Astrocyte (in vitro differentiated cells and primary cell): ENCODE results near the gene METAP1. TPM values are rescaled to one million over a fixed set of nuclear protein-coding genes. Genes with fewer than 3 reads are reported as not detected.
A peak's percentile ranks its signal among the peaks of the same experiment; 100 is the strongest.
"Not testable (repeated sequence)": the region's sequence is repeated elsewhere in the genome, so short reads cannot be mapped to it uniquely, and the experiment has no call there.

Experiments
- DNase-seq: peaks from one replicate; pipeline ENCODE4 v3.0.0-alpha.2; 2010; ENCODE audit warnings: low read depth
- FAIRE-seq: peaks from 2 replicates; lab custom pipeline; 2011; peaks lifted over from hg19 to GRCh38; lab: Jason Lieb, UNC
- H2AFZ ChIP-seq: 2 replicates; pipeline ENCODE4 v1.6.0; 2012; ENCODE audit warnings: low read depth, low read length, inconsistent platforms
- H3K27ac ChIP-seq: 2 replicates; pipeline ENCODE4 v1.5.1; 2011; ENCODE audit warnings: low read depth, low read length, inconsistent platforms
- H3K27me3 ChIP-seq: 2 replicates; pipeline ENCODE4 v1.6.0; 2011; ENCODE audit warnings: low read length, inconsistent platforms; ENCODE audit not compliant: insufficient read depth
- H3K36me3 ChIP-seq: 2 replicates; pipeline ENCODE4 v1.5.1; 2011; ENCODE audit warnings: low read length, inconsistent platforms; ENCODE audit not compliant: insufficient read depth
- H3K4me1 ChIP-seq: 2 replicates; pipeline ENCODE4 v1.5.1; 2011; ENCODE audit warnings: low read length, inconsistent platforms; ENCODE audit not compliant: insufficient read depth
- H3K4me2 ChIP-seq: 2 replicates; pipeline ENCODE4 v1.6.0; 2012; ENCODE audit warnings: low read length, inconsistent platforms
- H3K4me3 ChIP-seq: 2 replicates; pipeline ENCODE4 v1.5.1; 2011; ENCODE audit warnings: low read depth, mild to moderate bottlenecking, low read length, inconsistent platforms; ENCODE audit not compliant: insufficient read depth
- H3K79me2 ChIP-seq: 2 replicates; pipeline ENCODE4 v1.6.0; 2012; ENCODE audit warnings: mild to moderate bottlenecking, low read length, inconsistent platforms; ENCODE audit not compliant: insufficient read depth
- H3K9ac ChIP-seq: 2 replicates; pipeline ENCODE4 v1.6.0; 2012; ENCODE audit warnings: mild to moderate bottlenecking, low read length, inconsistent platforms
- H3K9me3 ChIP-seq: 2 replicates; pipeline ENCODE4 v1.5.1; 2012; ENCODE audit warnings: low read depth, mild to moderate bottlenecking, low read length, inconsistent platforms; ENCODE audit not compliant: insufficient read depth
- H4K20me1 ChIP-seq: 2 replicates; pipeline ENCODE4 v1.6.0; 2012; ENCODE audit warnings: low read length, inconsistent platforms; ENCODE audit not compliant: insufficient read depth
- H3K27ac Mint-ChIP-seq: one replicate; pipeline ENCODE4 v1.8.0; 2021; ENCODE audit warnings: mild to moderate bottlenecking, mixed read lengths; ENCODE audit not compliant: unreplicated experiment
- H3K27me3 Mint-ChIP-seq: one replicate; pipeline ENCODE4 v1.8.0; 2021; ENCODE audit warnings: low read depth, mixed read lengths; ENCODE audit not compliant: unreplicated experiment
- H3K36me3 Mint-ChIP-seq: one replicate; pipeline ENCODE4 v1.8.0; 2021; ENCODE audit warnings: low read depth, mixed read lengths; ENCODE audit not compliant: unreplicated experiment
- H3K4me1 Mint-ChIP-seq: one replicate; pipeline ENCODE4 v1.8.0; 2021; ENCODE audit warnings: low read depth, mixed read lengths; ENCODE audit not compliant: unreplicated experiment
- H3K4me3 Mint-ChIP-seq: one replicate; pipeline ENCODE4 v1.8.0; 2021; ENCODE audit warnings: mild to moderate bottlenecking, moderate library complexity, mixed read lengths; ENCODE audit not compliant: unreplicated experiment
- H3K9me3 Mint-ChIP-seq: one replicate; pipeline ENCODE4 v1.8.0; 2021; ENCODE audit warnings: mild to moderate bottlenecking, mixed read lengths; ENCODE audit not compliant: unreplicated experiment
- EZH2 ChIP-seq: IDR thresholded peaks from 2 replicates; pipeline ENCODE4 v1.6.1; 2012; ENCODE audit warnings: mild to moderate bottlenecking, low read length, inconsistent platforms; ENCODE audit not compliant: insufficient read depth
- total RNA-seq: library from RNA; stranded (reverse); gene quantifications from 2 replicates; pipeline ENCODE4 v1.2.1, GENCODE V29; 2021
- TF ChIP-seq, protein P1 (sequence below): IDR thresholded peaks from 2 replicates; pipeline ENCODE4 v1.5.1; 2011; ENCODE audit warnings: low read depth, mild to moderate bottlenecking, inconsistent platforms, low read length, moderate library complexity; ENCODE audit not compliant: insufficient read depth

METAP1 gene
- total RNA-seq, 1 donor from 2014 or later, result 60.9 TPM

DNA sequence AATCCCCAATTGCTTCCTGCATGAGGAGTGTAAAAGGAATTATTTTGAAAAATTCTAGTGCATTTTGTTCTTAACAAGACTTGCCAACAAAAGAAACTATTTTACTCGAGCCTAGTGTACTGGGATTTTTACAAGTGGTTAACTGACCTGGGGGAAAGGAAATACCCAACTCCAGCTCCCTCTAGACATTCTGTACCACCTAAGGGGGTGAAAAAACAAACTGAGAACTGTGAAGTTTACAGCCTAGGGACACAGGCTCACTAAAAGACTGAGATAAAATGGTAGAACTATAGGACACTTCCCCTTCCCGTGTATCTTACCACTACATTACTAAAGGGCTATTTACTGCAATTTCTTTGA is 95.7 kb downstream of the METAP1 start:
- peaks cover 37% of the 10 kb centered on the region for H3K79me2 ChIP-seq
- peak overlapping the region; percentile 77 for H3K4me3 Mint-ChIP-seq
- no peaks in the 10 kb centered on the region for H3K9me3 ChIP-seq
- H3K36me3 ChIP-seq, result no peaks in the 10 kb centered on the region
- H3K27me3 ChIP-seq, result no peaks in the 10 kb centered on the region
- H3K27ac Mint-ChIP-seq, result no peak overlapping the region
- peak overlapping the region; percentile 100 for H3K4me3 ChIP-seq
- peak overlapping the region; percentile 100 for H3K4me2 ChIP-seq
- H3K4me1 ChIP-seq, result peaks cover 18% of the 10 kb centered on the region
- no peak overlapping the region for H2AFZ ChIP-seq
- H3K4me1 Mint-ChIP-seq, result peaks cover 20% of the 10 kb centered on the region
- peaks cover 2% of the 10 kb centered on the region for H3K36me3 Mint-ChIP-seq
- DNase-seq, result no peak
- peak overlapping the region; percentile 25 for H3K9ac ChIP-seq
- H4K20me1 ChIP-seq, result no peaks in the 10 kb centered on the region
- H3K27ac ChIP-seq, result no peak overlapping the region
- TF ChIP-seq EZH2, result no peak
- TF ChIP-seq, protein P1, sequence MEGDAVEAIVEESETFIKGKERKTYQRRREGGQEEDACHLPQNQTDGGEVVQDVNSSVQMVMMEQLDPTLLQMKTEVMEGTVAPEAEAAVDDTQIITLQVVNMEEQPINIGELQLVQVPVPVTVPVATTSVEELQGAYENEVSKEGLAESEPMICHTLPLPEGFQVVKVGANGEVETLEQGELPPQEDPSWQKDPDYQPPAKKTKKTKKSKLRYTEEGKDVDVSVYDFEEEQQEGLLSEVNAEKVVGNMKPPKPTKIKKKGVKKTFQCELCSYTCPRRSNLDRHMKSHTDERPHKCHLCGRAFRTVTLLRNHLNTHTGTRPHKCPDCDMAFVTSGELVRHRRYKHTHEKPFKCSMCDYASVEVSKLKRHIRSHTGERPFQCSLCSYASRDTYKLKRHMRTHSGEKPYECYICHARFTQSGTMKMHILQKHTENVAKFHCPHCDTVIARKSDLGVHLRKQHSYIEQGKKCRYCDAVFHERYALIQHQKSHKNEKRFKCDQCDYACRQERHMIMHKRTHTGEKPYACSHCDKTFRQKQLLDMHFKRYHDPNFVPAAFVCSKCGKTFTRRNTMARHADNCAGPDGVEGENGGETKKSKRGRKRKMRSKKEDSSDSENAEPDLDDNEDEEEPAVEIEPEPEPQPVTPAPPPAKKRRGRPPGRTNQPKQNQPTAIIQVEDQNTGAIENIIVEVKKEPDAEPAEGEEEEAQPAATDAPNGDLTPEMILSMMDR, result no peak
- H3K27me3 Mint-ChIP-seq, result no peaks in the 10 kb centered on the region
- H3K9me3 Mint-ChIP-seq, result no peaks in the 10 kb centered on the region
- FAIRE-seq, result no peak

DNA sequence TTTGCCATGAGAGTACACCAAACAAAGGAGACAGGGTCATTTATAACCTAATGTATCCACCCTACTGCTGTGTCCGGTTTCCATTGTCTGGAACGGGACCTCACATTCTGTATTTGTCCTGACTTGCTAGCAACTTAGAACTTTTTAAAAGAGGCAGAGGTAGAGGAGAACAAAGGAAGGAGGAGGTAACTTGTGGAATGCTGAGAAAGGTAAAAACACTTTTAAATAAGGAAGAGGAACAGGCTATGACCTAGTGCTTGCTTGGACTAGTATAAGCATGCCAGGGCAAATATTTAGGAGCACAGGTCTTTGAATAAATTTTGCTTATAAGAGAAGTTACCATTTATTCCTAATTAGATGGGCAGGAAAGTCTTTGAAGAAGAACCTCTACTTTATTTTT is 96.3 kb downstream of the METAP1 start:
- not testable (repeated sequence) for H3K27ac Mint-ChIP-seq, H2AFZ ChIP-seq, DNase-seq, H3K9ac ChIP-seq, H3K27me3 ChIP-seq, H3K9me3 ChIP-seq, H3K36me3 Mint-ChIP-seq, H3K27ac ChIP-seq, H3K9me3 Mint-ChIP-seq, H4K20me1 ChIP-seq, FAIRE-seq, H3K36me3 ChIP-seq, H3K27me3 Mint-ChIP-seq, H3K4me3 ChIP-seq
- Mint-ChIP-seq H3K4me1 (peaks cover 16% of the 10 kb centered on the region), H3K4me3 (peak overlapping the region; percentile 5)
- Histone ChIP-seq H3K4me1 (peaks cover 18% of the 10 kb centered on the region), H3K4me2 (peak overlapping the region; percentile 100), H3K79me2 (peaks cover 31% of the 10 kb centered on the region)

DNA sequence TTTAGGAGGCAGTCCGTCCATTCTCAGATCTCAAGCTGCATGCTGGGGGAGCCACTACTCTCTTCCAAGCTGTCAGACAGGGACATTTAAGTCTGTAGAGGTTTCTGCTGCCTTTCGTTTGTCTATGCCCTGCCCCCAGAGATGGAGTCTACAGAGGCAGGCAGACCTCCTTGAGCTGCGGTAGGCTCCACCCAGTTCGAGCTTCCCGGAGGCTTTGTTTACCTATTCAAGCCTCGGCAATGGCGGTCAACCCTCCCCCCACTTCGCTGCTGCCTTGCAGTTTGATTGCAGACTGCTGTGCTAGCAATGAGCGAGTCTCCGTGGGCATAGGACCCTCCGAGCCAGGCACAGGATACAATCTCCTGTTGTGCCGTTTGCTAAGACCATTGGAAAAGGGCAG is 103.8 kb downstream of the METAP1 start:
- no peaks in the 10 kb centered on the region for H3K79me2 ChIP-seq
- Mint-ChIP-seq H3K9me3 (peaks cover 4% of the 10 kb centered on the region), H3K27ac (no peak overlapping the region), H3K27me3 (no peaks in the 10 kb centered on the region), H3K4me3 (no peak overlapping the region), H3K4me1 (peaks cover 9% of the 10 kb centered on the region), H3K36me3 (peaks cover 11% of the 10 kb centered on the region)
- H3K4me2 ChIP-seq, result no peak overlapping the region
- H3K27me3 ChIP-seq, result no peaks in the 10 kb centered on the region
- H3K36me3 ChIP-seq, result no peaks in the 10 kb centered on the region
- no peak overlapping the region for H3K9ac ChIP-seq
- H3K4me1 ChIP-seq, result no peaks in the 10 kb centered on the region
- no peaks in the 10 kb centered on the region for H4K20me1 ChIP-seq
- no peak overlapping the region for H3K4me3 ChIP-seq
- H2AFZ ChIP-seq, result no peak overlapping the region
- TF ChIP-seq, protein P1, result no peak
- no peak for TF ChIP-seq EZH2
- H3K9me3 ChIP-seq, result no peaks in the 10 kb centered on the region
- no peak for DNase-seq
- FAIRE-seq, result no peak
- no peak overlapping the region for H3K27ac ChIP-seq

DNA sequence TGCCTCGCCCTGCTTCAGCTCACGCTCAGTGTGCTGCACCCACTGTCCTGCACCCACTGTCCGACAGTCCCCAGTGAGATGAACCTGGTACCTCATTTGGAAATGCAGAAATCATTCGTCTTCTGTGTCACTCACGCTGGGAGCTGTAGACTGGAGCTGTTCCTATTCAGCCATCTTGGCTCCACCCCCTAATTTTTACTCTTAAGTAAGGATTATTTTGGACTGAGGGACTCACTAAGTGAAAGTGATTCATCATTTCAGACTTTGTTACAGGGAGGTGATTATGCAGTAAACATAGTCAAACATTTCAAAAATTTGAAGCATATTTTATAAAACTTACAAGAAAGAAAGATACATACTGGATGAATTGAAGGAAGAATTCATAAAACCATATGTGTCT is 104.3 kb downstream of the METAP1 start:
- H3K27me3 ChIP-seq, H3K27ac ChIP-seq, H3K27ac Mint-ChIP-seq, H3K4me3 Mint-ChIP-seq, H3K9ac ChIP-seq, H3K36me3 ChIP-seq, H2AFZ ChIP-seq, H3K4me1 ChIP-seq, FAIRE-seq, H3K4me3 ChIP-seq, H3K4me1 Mint-ChIP-seq, H3K27me3 Mint-ChIP-seq, H3K9me3 Mint-ChIP-seq, H3K79me2 ChIP-seq, DNase-seq, H3K9me3 ChIP-seq, H4K20me1 ChIP-seq, H3K4me2 ChIP-seq: not testable (repeated sequence)
- peaks cover 11% of the 10 kb centered on the region for H3K36me3 Mint-ChIP-seq
